Measurements from ENCODE around the gene ABCC4. TPM values are rescaled to one million over a fixed set of nuclear protein-coding genes. Genes with fewer than 3 reads are reported as not detected.

Gene ABCC4
- total RNA-seq, 1 donor from 2014 or later, result 21.7 TPM

DNA sequence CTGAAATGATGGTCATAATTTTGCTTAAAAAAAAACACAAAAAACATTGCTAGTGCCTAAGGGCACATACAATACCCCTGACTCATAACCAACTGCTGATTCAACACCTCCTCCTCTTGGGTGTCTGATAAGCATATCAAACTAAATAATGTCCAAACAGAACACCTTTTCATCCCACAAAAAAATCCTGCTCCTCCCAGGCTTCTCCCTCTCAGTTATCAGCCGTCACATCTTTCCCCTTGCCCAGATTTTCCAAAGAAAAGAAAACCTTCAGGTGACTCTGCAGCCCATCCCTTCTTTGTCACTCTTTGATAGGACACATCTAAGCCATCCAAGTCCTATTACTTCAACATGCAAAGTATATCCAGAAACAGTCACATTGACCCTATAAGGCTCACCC is 46.9 kb downstream of the ABCC4 start:
- Mint-ChIP-seq H3K9me3 (peaks cover 6% of the 10 kb centered on the region), H3K27ac (no peak overlapping the region), H3K27me3 (no peaks in the 10 kb centered on the region)

DNA sequence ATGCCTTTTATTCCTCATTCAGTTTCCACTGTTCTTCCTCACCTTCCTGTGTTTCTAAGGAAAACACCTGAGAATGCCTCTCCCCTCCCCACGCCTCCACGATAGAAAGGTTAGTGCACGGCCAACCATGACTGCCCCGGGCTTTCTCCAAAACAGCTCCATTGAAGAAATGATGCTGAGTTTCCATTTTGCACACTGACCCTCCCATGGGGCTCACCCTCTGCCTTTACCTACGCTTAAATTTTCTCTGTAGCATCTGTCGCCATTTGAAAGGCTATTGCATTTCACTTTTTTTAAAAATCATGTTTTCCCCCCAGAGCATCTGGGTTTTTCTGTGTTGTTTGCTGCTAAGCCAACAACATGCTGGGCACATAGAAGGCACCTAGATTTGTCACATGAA is 48.2 kb downstream of the ABCC4 start:
- DNase-seq (ENCODE audit: extremely low spot score, unreplicated experiment), result no peak
- H3K27ac Mint-ChIP-seq, result no peak overlapping the region
- H3K9me3 Mint-ChIP-seq, result peaks cover under 1% of the 10 kb centered on the region
- H3K4me3 Mint-ChIP-seq, result no peak overlapping the region
- H3K36me3 Mint-ChIP-seq, result peaks cover 9% of the 10 kb centered on the region
- TF ChIP-seq, protein P1, sequence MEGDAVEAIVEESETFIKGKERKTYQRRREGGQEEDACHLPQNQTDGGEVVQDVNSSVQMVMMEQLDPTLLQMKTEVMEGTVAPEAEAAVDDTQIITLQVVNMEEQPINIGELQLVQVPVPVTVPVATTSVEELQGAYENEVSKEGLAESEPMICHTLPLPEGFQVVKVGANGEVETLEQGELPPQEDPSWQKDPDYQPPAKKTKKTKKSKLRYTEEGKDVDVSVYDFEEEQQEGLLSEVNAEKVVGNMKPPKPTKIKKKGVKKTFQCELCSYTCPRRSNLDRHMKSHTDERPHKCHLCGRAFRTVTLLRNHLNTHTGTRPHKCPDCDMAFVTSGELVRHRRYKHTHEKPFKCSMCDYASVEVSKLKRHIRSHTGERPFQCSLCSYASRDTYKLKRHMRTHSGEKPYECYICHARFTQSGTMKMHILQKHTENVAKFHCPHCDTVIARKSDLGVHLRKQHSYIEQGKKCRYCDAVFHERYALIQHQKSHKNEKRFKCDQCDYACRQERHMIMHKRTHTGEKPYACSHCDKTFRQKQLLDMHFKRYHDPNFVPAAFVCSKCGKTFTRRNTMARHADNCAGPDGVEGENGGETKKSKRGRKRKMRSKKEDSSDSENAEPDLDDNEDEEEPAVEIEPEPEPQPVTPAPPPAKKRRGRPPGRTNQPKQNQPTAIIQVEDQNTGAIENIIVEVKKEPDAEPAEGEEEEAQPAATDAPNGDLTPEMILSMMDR (conservative IDR thresholded peaks at IDR 0.05), result no peak
- H3K27me3 Mint-ChIP-seq, result no peaks in the 10 kb centered on the region
- H3K4me1 Mint-ChIP-seq (ENCODE audit: unreplicated experiment), result peaks cover 11% of the 10 kb centered on the region

More for the DNA sequence above, 46.9 kb downstream of the ABCC4 start:
- no peak overlapping the region for H3K4me3 Mint-ChIP-seq
- peaks cover 15% of the 10 kb centered on the region for H3K36me3 Mint-ChIP-seq
- H3K4me1 Mint-ChIP-seq (ENCODE audit: unreplicated experiment), result peaks cover 19% of the 10 kb centered on the region
- TF ChIP-seq, protein P1 (conservative IDR thresholded peaks at IDR 0.05), result no peak
- DNase-seq (ENCODE audit: extremely low spot score, unreplicated experiment), result no peak

DNA sequence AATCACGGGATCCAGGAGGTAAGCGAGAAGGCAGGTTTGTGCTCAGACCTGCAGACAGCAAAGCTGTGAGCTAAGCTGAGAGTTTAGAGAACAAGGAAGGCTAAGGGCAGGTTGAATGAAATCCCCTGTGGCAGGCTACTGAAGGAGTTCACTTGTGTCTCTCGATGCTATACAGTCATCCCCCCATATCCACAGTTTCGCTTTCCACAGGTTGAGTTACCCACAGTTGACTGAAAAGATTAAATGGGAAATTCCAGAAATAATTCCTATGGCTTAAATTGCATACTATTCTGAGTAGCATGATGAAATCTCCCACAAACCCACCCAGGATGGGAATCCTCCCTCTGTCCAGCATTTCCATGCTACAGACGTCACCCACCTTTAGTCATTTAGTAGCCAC is 49.6 kb downstream of the ABCC4 start:
- peaks cover 3% of the 10 kb centered on the region for H3K36me3 Mint-ChIP-seq
- TF ChIP-seq, protein P1 (conservative IDR thresholded peaks at IDR 0.05), result no peak
- H3K27ac Mint-ChIP-seq, result no peak overlapping the region
- H3K4me1 Mint-ChIP-seq (ENCODE audit: unreplicated experiment), result peaks cover 7% of the 10 kb centered on the region
- no peak overlapping the region for H3K4me3 Mint-ChIP-seq
- no peaks in the 10 kb centered on the region for H3K9me3 Mint-ChIP-seq
- no peaks in the 10 kb centered on the region for H3K27me3 Mint-ChIP-seq
- DNase-seq (ENCODE audit: extremely low spot score, unreplicated experiment), result no peak

DNA sequence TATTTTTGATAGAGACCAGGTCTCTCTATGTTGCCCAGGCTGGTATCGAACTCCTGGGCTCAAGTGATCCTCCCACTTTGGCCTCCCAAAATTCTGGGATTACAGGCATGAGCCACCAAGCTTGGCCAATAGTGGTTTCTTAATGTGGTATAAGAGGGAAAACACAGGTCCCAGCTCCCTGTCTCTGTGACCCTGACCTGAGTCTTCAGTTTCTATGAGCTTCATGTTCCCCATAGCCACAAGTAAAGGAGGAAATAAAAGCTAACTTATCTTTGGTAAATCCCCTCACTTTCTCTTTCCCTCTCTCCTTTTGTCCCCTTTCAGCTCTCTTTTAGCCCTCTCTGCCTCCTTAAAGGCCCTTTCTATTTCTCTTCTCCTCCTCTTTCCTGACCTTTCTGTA is 50.3 kb downstream of the ABCC4 start:
- H3K4me1 Mint-ChIP-seq (ENCODE audit: unreplicated experiment), result peaks cover 7% of the 10 kb centered on the region

DNA sequence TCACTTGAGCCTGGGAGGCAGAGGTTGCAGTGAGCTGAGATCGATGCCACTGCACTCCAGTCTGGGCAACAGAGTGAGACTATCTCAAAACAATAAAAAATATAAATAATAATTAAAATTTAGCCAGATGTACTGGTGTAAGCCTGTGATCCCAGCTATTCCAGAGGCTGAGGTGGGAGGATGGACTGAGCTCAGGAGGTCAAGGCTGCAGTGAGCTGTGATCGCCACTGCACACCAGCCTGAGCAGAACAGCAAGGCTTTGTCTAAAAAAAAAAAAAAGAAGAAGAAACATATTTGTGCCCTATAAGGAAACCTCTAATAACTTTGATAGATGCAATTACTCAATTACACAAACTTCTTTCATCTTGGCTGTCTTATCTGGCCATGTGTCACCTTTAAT is 52.3 kb downstream of the ABCC4 start:
- Mint-ChIP-seq H3K9me3 (no peaks in the 10 kb centered on the region), H3K27ac (no peak overlapping the region), H3K4me3 (no peak overlapping the region), H3K4me1 (ENCODE audit: unreplicated experiment) (no peaks in the 10 kb centered on the region), H3K36me3 (peaks cover 5% of the 10 kb centered on the region), H3K27me3 (no peaks in the 10 kb centered on the region)
- DNase-seq (ENCODE audit: extremely low spot score, unreplicated experiment), result no peak
- TF ChIP-seq, protein P1 (conservative IDR thresholded peaks at IDR 0.05), result no peak

More for the DNA sequence above, 50.3 kb downstream of the ABCC4 start:
- Mint-ChIP-seq H3K27me3 (no peaks in the 10 kb centered on the region), H3K27ac (no peak overlapping the region), H3K9me3 (no peaks in the 10 kb centered on the region), H3K36me3 (peaks cover 5% of the 10 kb centered on the region), H3K4me3 (no peak overlapping the region)
- TF ChIP-seq, protein P1 (conservative IDR thresholded peaks at IDR 0.05), result no peak
- DNase-seq (ENCODE audit: extremely low spot score, unreplicated experiment), result no peak

DNA sequence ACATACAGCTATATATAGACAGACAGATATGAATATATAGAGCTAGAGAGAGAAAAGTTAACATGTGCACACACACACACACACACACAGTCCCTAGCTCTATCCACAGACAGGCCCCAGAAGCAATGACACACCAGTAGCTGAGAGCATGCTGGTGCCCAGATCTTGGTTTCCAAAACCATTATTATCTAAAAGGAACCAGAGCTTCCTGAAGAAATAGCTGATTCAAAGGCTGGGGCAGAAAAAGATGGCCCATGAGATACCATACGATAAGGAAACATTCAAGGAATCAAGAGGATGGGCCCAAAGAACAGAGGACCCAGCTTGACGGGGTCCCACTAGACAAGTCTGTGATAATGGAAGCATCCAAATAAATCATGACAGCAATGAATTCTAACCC is 53.4 kb downstream of the ABCC4 start:
- Mint-ChIP-seq H3K27ac (no peak overlapping the region), H3K9me3 (no peaks in the 10 kb centered on the region), H3K27me3 (no peaks in the 10 kb centered on the region), H3K4me3 (no peak overlapping the region), H3K36me3 (peaks cover 5% of the 10 kb centered on the region), H3K4me1 (ENCODE audit: unreplicated experiment) (no peaks in the 10 kb centered on the region)
- TF ChIP-seq, protein P1 (conservative IDR thresholded peaks at IDR 0.05), result no peak
- no peak for DNase-seq (ENCODE audit: extremely low spot score, unreplicated experiment)
